Hindlimb muscle (tissue), 1 donor: ENCODE results near the gene GFRA4. TPM values are rescaled to one million over a fixed set of nuclear protein-coding genes. Genes with fewer than 3 reads are reported as not detected.

Experiments used
- DNase-seq: peaks from one replicate; pipeline ENCODE4 v3.0.0-alpha.2; 2013
- polyA plus RNA-seq: library from polyadenylated mRNA; unstranded; fragments of 120-200 nt; gene quantifications from one replicate; pipeline ENCODE4 v1.2.1, GENCODE V29; 2013; ENCODE audit not compliant: insufficient read length

GFRA4 gene
- polyA plus RNA-seq, 1 donor: not detected

DNA sequence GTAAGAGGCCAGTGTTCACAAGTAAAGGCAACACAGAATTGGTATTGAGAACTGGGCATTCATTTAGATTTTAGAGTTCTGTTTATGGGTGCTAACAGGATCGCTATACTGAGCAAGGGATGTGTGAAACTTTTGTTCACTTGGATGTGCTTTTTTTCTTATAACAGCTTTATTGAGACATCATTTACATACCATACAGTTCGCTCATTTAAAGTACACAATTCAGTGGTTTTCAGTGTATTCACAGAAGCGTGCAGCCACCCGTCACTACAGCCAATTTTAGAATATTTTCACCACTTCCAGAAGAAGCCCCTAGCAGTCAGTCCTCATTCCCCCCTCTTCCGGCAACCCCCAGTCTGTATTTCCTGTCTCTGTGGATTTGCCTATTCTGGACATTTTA, 48.7 kb downstream of the GFRA4 start:
- no peak for DNase-seq

DNA sequence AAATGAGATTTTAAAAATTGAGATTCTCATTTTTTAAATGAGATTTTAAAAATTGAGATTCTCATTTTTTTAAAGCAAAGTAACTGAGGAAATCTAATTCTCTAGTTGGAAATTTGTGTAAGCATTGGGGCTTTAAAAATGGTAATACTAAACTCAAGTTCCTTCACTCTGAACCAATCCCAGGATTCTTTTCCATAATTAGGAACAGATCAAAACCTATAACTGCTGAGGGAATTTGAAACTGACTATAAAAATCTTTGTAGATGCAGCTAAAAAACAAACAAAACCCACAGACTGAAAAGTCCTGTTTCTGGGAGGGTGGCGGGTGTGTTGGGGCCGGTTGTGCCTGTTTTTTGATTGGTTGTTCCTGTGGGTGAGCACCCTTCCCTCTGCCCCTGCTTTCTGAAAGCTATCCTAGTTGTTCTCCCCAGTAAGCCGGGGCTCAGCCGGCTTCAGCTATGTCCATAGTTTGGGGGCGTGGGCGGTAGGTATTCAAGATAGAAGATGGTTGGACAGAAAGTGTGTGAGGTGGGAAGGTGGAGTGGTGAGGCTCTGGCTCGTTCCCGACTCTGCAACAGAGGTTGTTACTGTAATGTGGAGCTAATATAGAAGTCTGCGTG, 49.3 kb downstream of the GFRA4 start:
- no peak for DNase-seq

DNA sequence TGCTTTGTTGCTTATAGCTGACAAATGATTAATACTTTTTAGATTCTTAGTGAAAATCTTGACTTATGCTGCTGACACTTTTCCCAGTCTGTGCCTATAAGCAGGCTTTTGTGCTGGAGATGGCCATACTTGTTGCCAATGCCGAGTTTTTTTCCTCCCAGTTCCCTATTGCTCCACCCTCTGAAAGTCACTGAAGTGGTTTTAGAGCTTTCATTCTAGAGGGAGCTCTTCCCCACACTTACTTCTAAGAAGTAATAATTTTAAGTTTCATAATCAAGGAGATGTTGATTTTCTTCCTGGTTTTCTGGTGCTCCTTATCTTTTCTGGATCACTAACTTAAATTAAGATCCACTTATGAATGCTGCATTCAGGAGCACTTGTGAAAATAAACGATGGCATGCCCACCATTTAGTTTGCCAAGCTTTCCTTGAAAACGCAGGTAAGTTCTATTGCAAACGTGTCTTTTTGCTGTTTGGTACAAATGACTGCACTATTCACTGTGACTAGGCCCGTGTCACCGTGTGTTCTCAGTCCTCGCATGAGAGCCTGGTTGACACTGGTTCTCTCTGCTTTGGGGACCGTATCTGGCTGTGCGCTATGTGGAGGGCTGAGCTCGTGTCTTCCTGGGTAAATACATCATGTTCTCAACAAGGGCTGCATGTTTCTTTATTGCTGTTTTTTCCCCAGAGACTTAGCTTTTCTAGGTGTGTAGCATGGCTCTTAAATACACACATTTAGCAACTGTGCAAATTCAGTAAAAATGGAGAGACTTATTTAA, 50.2 kb downstream of the GFRA4 start:
- no peak for DNase-seq

DNA sequence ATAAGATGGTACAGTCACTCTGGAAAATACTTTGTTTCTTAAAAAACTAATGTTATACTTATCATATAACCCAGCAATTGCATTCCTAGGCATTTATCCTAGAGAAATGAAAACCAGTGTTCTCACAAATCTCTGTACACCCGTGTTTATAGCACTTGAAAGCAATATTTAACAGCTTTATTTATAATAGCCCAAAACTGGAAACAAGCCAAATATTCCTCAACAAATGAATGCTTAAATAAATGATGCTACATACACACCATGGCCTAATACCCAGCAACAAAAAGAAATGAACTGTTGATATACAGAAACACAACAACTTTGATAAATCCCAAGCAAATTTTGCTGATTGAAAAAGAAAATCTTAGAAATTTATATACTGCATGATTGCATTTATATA, 51.3 kb downstream of the GFRA4 start:
- DNase-seq: no peak

Other genes with a start within 250 kb of the GFRA4 start
- 23.4 TPM for gene ATRN, start 192.4 kb downstream of the GFRA4 start, polyA plus RNA-seq
- 61.5 TPM for gene ADAM33, start 18.6 kb upstream of the GFRA4 start, polyA plus RNA-seq
- gene SIGLEC1, start 49.2 kb upstream of the GFRA4 start, polyA plus RNA-seq: 4.6 TPM
- 25.5 TPM for gene HSPA12B, start 69.3 kb upstream of the GFRA4 start, polyA plus RNA-seq
- gene ADISSP, start 104.4 kb upstream of the GFRA4 start, polyA plus RNA-seq: 29.1 TPM
- gene SPEF1, start 118.0 kb upstream of the GFRA4 start, polyA plus RNA-seq: not detected
- 47.8 TPM for gene CENPB, start 123.3 kb upstream of the GFRA4 start, polyA plus RNA-seq
- 122 TPM for gene CDC25B, start 132.9 kb upstream of the GFRA4 start, polyA plus RNA-seq
- 11.8 TPM for gene AP5S1, start 157.1 kb upstream of the GFRA4 start, polyA plus RNA-seq
- gene MAVS, start 183.4 kb upstream of the GFRA4 start, polyA plus RNA-seq: 26.0 TPM
- 32.7 TPM for gene PANK2, start 226.0 kb upstream of the GFRA4 start, polyA plus RNA-seq